ENCODE measurements around the gene WDR43. TPM values are rescaled to one million over a fixed set of nuclear protein-coding genes. Genes with fewer than 3 reads are reported as not detected.

The WDR43 gene
- total RNA-seq, 1 experiment from 2014 or later: 77.0 TPM

DNA sequence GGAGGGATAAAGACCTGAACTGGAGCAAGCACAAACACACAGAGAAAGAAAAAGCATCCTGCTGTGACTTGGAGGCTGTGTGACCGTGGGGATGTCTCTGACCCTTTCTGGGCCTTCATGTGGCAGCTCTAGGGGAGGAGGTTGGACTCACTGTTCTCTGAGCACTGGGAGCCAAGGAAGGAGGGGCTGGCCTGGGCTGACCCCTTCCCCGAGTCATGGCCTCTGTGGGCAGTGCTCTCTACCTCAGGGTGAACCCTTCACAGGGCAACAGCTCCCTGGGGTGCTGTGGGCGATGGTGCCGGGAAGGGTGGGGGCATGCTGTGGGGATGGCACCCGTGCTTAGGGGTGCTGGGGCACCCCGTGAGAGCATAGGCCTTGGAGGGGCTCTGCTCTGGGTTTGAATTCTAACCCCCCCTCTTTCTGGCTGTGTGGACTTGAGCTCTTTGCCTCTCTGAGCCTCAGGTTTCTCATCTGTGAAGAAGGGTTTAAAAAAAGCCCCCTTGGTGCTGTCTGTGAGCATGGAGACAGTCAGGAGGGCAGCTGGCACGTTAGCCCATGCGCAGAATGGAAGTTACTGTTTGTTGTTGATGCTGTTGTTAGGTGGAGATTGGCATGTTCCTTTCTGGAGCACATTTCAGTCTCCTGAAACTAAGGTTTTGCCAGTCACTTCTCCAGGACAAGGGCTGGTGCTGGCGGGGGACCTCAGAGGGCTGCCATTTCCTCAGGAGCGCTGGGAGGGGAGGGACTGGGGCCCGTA is 87.3 kb downstream of the WDR43 start:
- Histone ChIP-seq H3K4me2 (ENCODE audit: low read depth, low read length, poor library complexity, severe bottlenecking) (no peak overlapping the region), H3K27me3 (ENCODE audit: low read length) (no peaks in the 10 kb centered on the region), H3K79me2 (ENCODE audit: low read length) (no peaks in the 10 kb centered on the region), H4K20me1 (ENCODE audit: insufficient read depth, low read depth, low read length) (no peaks in the 10 kb centered on the region), H3K9me2 (replicated peaks; ENCODE audit: insufficient read depth, low read length) (no peaks in the 10 kb centered on the region), H2AFZ (ENCODE audit: low read length) (no peak overlapping the region), H3K4me1 (ENCODE audit: low read length) (no peaks in the 10 kb centered on the region), H3K36me3 (ENCODE audit: insufficient read depth, low read length) (no peaks in the 10 kb centered on the region), H3K27ac (ENCODE audit: low read length) (no peak overlapping the region), H3K9me3 (ENCODE audit: low read length) (no peaks in the 10 kb centered on the region), H3K9ac (ENCODE audit: low read length) (no peak overlapping the region), H3K4me3 (ENCODE audit: low read length) (no peak overlapping the region)
- DNase-seq: no peak

DNA sequence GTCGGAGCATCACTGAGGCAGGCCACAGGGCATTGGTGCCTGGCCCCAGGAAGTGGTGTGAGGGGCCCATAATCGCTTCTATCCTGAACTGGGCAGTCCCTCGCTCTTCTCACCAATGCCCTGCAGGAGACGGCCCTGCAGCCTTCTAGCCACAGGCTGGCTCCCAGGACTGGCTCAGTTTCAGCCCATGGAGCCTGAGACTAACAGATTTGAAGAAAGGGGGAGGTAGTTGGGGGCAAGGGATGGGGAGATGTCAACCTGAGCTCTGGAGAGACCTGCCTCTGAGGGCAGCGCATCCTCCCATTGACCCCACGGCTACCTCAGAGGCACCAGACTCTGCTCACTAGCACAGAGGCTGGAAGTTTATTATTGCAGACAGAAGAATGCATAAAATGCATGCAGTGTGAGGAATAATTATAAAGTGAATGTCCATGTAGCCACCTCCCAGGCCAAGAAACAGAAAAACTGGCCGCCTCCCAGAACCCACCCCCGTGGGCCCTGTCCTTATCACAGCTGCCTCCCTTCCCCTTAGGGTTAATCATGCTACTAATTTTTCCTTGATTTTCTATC is 88.0 kb downstream of the WDR43 start:
- Histone ChIP-seq H2AFZ (ENCODE audit: low read length) (no peak overlapping the region), H3K9me2 (replicated peaks; ENCODE audit: insufficient read depth, low read length) (no peaks in the 10 kb centered on the region), H3K27me3 (ENCODE audit: low read length) (no peaks in the 10 kb centered on the region), H3K4me2 (ENCODE audit: low read depth, low read length, poor library complexity, severe bottlenecking) (no peak overlapping the region), H3K4me1 (ENCODE audit: low read length) (no peaks in the 10 kb centered on the region), H3K4me3 (ENCODE audit: low read length) (no peak overlapping the region), H3K9me3 (ENCODE audit: low read length) (no peaks in the 10 kb centered on the region), H3K36me3 (ENCODE audit: insufficient read depth, low read length) (no peaks in the 10 kb centered on the region), H3K79me2 (ENCODE audit: low read length) (no peaks in the 10 kb centered on the region), H4K20me1 (ENCODE audit: insufficient read depth, low read depth, low read length) (no peaks in the 10 kb centered on the region), H3K9ac (ENCODE audit: low read length) (no peak overlapping the region), H3K27ac (ENCODE audit: low read length) (no peak overlapping the region)
- no peak for DNase-seq

DNA sequence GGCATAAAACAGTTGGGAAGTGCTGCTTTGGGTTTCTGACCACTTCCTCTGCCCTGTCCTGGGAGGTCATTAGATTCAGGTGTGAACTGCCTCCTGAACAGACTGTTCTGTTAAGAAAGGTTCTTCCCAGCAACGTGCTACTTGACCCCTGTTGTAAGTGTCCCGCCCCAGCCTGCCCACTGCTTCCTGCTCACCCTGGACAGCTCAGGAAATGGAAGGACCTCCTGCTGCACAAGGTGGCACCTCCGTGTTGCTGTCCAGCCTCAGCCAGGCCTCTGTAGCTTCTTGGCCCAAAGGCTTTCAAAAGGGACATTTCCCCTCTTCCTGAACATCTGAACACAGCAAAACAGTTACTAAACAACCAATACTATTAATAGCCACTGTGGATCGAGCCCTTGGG is 92.0 kb downstream of the WDR43 start:
- no peaks in the 10 kb centered on the region for H3K36me3 ChIP-seq (ENCODE audit: insufficient read depth, low read length)
- H3K4me1 ChIP-seq (ENCODE audit: low read length): no peaks in the 10 kb centered on the region
- no peaks in the 10 kb centered on the region for H3K9me2 ChIP-seq (replicated peaks; ENCODE audit: insufficient read depth, low read length)
- H3K27me3 ChIP-seq (ENCODE audit: low read length): no peaks in the 10 kb centered on the region
- no peaks in the 10 kb centered on the region for H4K20me1 ChIP-seq (ENCODE audit: insufficient read depth, low read depth, low read length)
- H3K9me3 ChIP-seq (ENCODE audit: low read length): no peaks in the 10 kb centered on the region
- no peaks in the 10 kb centered on the region for H3K79me2 ChIP-seq (ENCODE audit: low read length)
- no peak for DNase-seq
- no peak overlapping the region for H3K27ac ChIP-seq (ENCODE audit: low read length)
- no peak overlapping the region for H3K4me2 ChIP-seq (ENCODE audit: low read depth, low read length, poor library complexity, severe bottlenecking)
- no peak overlapping the region for H3K9ac ChIP-seq (ENCODE audit: low read length)
- no peak overlapping the region for H3K4me3 ChIP-seq (ENCODE audit: low read length)
- no peak overlapping the region for H2AFZ ChIP-seq (ENCODE audit: low read length)

DNA sequence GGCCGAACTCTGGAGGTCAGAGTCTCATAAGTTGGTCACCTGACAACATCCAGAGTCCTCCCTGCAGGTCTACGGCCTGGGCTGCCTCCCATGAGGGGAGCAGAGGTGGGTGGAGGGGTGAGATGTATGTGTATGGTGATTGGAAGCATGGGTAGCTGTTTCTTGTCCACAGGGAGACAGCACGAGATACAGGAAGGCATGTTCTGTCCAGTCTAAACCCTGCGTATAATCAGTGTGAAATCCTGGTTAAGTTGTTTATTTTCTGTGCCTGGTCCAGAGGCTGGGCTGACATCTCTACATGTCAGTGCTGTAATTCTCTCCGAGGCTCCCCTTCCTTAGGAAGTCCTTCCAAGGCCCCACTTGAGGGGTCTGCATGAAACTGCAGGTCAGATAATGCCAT is 95.5 kb downstream of the WDR43 start:
- Histone ChIP-seq H3K4me1 (ENCODE audit: low read length) (no peaks in the 10 kb centered on the region), H4K20me1 (ENCODE audit: insufficient read depth, low read depth, low read length) (no peaks in the 10 kb centered on the region), H2AFZ (ENCODE audit: low read length) (no peak overlapping the region), H3K4me3 (ENCODE audit: low read length) (no peak overlapping the region), H3K27me3 (ENCODE audit: low read length) (no peaks in the 10 kb centered on the region), H3K36me3 (ENCODE audit: insufficient read depth, low read length) (no peaks in the 10 kb centered on the region), H3K9me2 (replicated peaks; ENCODE audit: insufficient read depth, low read length) (no peaks in the 10 kb centered on the region), H3K79me2 (ENCODE audit: low read length) (no peaks in the 10 kb centered on the region), H3K9me3 (ENCODE audit: low read length) (no peaks in the 10 kb centered on the region), H3K9ac (ENCODE audit: low read length) (no peak overlapping the region), H3K27ac (ENCODE audit: low read length) (no peak overlapping the region), H3K4me2 (ENCODE audit: low read depth, low read length, poor library complexity, severe bottlenecking) (no peak overlapping the region)
- no peak for DNase-seq

DNA sequence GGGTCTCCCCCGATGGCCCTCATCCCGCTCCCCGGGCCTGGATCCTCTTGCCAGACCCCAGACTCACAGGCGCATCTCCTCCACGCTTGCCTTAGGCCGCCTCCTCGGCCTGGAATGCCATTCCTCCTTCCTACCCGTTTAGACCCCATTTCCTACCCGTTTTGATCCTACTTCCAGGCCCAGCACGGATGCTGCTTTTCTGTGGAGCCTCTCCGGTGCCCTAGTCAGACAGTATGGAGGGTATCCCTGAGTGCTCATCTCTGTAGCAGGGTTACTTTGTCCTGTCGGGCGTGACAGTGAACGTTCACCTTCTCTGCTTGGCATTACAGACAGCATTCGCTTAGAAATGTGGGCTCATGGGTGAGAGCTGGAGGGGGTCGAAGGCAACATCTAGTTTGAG is 96.0 kb downstream of the WDR43 start:
- H3K4me2 ChIP-seq (ENCODE audit: low read depth, low read length, poor library complexity, severe bottlenecking): no peak overlapping the region
- no peaks in the 10 kb centered on the region for H3K9me3 ChIP-seq (ENCODE audit: low read length)
- no peaks in the 10 kb centered on the region for H4K20me1 ChIP-seq (ENCODE audit: insufficient read depth, low read depth, low read length)
- H2AFZ ChIP-seq (ENCODE audit: low read length): no peak overlapping the region
- DNase-seq: no peak
- H3K9me2 ChIP-seq (replicated peaks; ENCODE audit: insufficient read depth, low read length): no peaks in the 10 kb centered on the region
- no peaks in the 10 kb centered on the region for H3K79me2 ChIP-seq (ENCODE audit: low read length)
- H3K27me3 ChIP-seq (ENCODE audit: low read length): no peaks in the 10 kb centered on the region
- H3K27ac ChIP-seq (ENCODE audit: low read length): no peak overlapping the region
- H3K36me3 ChIP-seq (ENCODE audit: insufficient read depth, low read length): no peaks in the 10 kb centered on the region
- H3K9ac ChIP-seq (ENCODE audit: low read length): no peak overlapping the region
- H3K4me1 ChIP-seq (ENCODE audit: low read length): no peaks in the 10 kb centered on the region
- H3K4me3 ChIP-seq (ENCODE audit: low read length): no peak overlapping the region

DNA sequence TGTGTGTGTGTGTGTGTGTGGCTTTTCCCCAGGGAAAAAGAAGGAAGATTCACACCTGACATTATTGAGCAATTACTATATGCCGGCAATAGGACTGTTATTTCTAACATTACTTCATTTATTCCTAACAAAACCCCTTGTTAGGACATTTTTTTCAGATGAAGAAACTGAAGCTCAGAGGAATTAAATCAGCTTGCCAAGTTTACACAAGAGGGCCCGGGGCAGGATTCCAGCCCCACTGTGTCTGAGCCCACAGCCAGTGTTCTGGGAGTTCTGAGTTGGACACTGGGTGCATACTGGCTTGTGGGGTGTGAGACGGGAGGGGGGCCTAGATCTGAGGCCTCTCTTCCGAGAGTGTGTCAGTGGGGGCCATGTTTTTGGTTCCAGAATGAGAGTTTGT is 96.6 kb downstream of the WDR43 start:
- H3K4me1 ChIP-seq (ENCODE audit: low read length): no peaks in the 10 kb centered on the region
- no peak overlapping the region for H3K4me2 ChIP-seq (ENCODE audit: low read depth, low read length, poor library complexity, severe bottlenecking)
- H3K79me2 ChIP-seq (ENCODE audit: low read length): no peaks in the 10 kb centered on the region
- H3K9me2 ChIP-seq (replicated peaks; ENCODE audit: insufficient read depth, low read length): no peaks in the 10 kb centered on the region
- no peaks in the 10 kb centered on the region for H3K36me3 ChIP-seq (ENCODE audit: insufficient read depth, low read length)
- H4K20me1 ChIP-seq (ENCODE audit: insufficient read depth, low read depth, low read length): no peaks in the 10 kb centered on the region
- H3K9ac ChIP-seq (ENCODE audit: low read length): no peak overlapping the region
- no peak for DNase-seq
- H3K4me3 ChIP-seq (ENCODE audit: low read length): no peak overlapping the region
- H3K27ac ChIP-seq (ENCODE audit: low read length): no peak overlapping the region
- H3K9me3 ChIP-seq (ENCODE audit: low read length): no peaks in the 10 kb centered on the region
- H2AFZ ChIP-seq (ENCODE audit: low read length): no peak overlapping the region
- no peaks in the 10 kb centered on the region for H3K27me3 ChIP-seq (ENCODE audit: low read length)

DNA sequence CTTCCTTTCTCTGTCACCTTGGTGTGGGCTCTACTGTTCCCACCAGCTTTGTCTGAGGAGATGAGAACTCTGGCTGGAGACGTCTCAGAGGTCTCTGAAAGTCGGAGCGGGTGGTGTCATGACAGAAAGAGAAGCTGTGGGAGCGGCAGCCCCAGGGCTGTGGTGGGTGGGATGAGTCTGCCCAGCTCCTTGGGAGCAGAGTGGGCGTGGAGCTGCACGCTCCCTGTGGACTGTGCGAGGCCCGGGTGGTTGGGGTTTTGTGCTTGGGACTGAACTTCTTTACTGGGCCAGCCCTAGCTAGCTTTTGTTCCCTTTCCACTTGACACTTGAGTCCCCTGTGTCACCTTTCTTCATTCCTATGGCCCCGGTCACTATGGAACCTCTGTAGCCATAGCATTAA is 97.0 kb downstream of the WDR43 start:
- Histone ChIP-seq H3K9ac (ENCODE audit: low read length) (no peak overlapping the region), H3K9me2 (replicated peaks; ENCODE audit: insufficient read depth, low read length) (no peaks in the 10 kb centered on the region), H3K27me3 (ENCODE audit: low read length) (no peaks in the 10 kb centered on the region), H3K9me3 (ENCODE audit: low read length) (no peaks in the 10 kb centered on the region), H3K79me2 (ENCODE audit: low read length) (no peaks in the 10 kb centered on the region), H3K36me3 (ENCODE audit: insufficient read depth, low read length) (no peaks in the 10 kb centered on the region), H3K27ac (ENCODE audit: low read length) (no peak overlapping the region), H2AFZ (ENCODE audit: low read length) (no peak overlapping the region), H3K4me3 (ENCODE audit: low read length) (no peak overlapping the region), H4K20me1 (ENCODE audit: insufficient read depth, low read depth, low read length) (no peaks in the 10 kb centered on the region), H3K4me1 (ENCODE audit: low read length) (no peaks in the 10 kb centered on the region), H3K4me2 (ENCODE audit: low read depth, low read length, poor library complexity, severe bottlenecking) (no peak overlapping the region)
- DNase-seq: no peak

DNA sequence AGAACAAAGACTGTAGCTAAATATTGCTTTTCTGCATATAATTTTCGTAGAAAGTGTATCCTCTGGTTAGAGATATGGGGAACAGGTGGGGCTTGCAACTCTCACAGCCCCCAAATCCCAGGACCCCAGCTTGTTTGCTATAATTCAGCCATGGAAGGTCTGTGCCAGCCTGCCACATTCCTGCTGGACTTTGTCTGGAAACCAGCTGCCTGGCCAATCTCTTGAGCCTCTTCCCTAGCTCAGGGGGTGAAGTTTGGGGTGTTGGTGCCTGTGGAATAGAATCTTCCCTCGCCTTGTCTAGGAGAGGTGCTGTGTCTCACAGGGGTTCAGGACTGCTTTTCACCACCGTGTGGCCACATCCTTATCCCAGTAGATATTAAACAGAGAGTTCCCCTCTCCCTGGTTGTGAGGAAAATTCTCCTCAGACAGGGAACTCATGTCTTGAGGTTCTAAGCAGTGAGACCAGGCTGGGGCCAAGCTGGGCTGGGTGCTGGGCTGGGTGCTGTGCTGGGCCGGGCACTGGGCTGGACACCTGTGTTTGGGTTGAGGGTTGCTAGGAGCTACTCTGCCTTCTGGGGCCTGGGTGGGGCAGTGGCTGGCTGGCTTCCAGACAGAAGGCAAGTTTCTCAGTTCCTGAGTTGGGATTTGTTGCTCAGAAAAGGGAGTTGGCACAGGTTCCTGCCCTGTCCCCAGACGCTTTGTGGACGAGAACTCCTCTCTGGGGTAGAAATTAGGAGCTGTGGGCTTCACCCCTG is 98.9 kb downstream of the WDR43 start:
- Histone ChIP-seq H3K9ac (ENCODE audit: low read length) (no peak overlapping the region), H4K20me1 (ENCODE audit: insufficient read depth, low read depth, low read length) (no peaks in the 10 kb centered on the region), H3K4me3 (ENCODE audit: low read length) (no peak overlapping the region), H3K9me3 (ENCODE audit: low read length) (no peaks in the 10 kb centered on the region), H3K27ac (ENCODE audit: low read length) (no peak overlapping the region), H3K27me3 (ENCODE audit: low read length) (no peaks in the 10 kb centered on the region), H3K4me1 (ENCODE audit: low read length) (no peaks in the 10 kb centered on the region), H3K4me2 (ENCODE audit: low read depth, low read length, poor library complexity, severe bottlenecking) (no peak overlapping the region), H3K9me2 (replicated peaks; ENCODE audit: insufficient read depth, low read length) (no peaks in the 10 kb centered on the region), H3K36me3 (ENCODE audit: insufficient read depth, low read length) (no peaks in the 10 kb centered on the region), H2AFZ (ENCODE audit: low read length) (no peak overlapping the region), H3K79me2 (ENCODE audit: low read length) (no peaks in the 10 kb centered on the region)
- DNase-seq: no peak

All from Karpas-422 (cell line).